Erythroblast (primary cell): ENCODE results near the gene KRTAP10-5.

Experiments used
- GATA1 ChIP-seq: IDR thresholded peaks from 2 replicates; pipeline ENCODE4 v1.6.1; 2011; ENCODE audit warnings: low read depth, mild to moderate bottlenecking, control low read depth, low read length, moderate library complexity
- POLR2A ChIP-seq: IDR thresholded peaks from 2 replicates; pipeline ENCODE4 v1.6.1; 2011; ENCODE audit warnings: mild to moderate bottlenecking, low read length

GRCh38 chr21:44535963-44536362, 44.4 kb downstream of the KRTAP10-5 start:
- TF ChIP-seq POLR2A, result no peak
- no peak for TF ChIP-seq GATA1
